DOHH2 (cell line): ENCODE results near the gene CCNL1.

Experiments
- H3F3A ChIP-seq: fragments of 200-600 bp; sonication (generic), shearing (Covaris generic); 2 replicates; pipeline ENCODE4 v1.6.0; 2016; ENCODE audit warnings: antibody characterized with exemption, mild to moderate bottlenecking; ENCODE audit not compliant: control insufficient read depth, insufficient read depth
- H3K27ac ChIP-seq: fragments of 200-600 bp; sonication (generic); 2 replicates; pipeline ENCODE4 v1.5.1; 2014; ENCODE audit warnings: low read depth, mild to moderate bottlenecking, low read length, moderate library complexity
- H3K27me3 ChIP-seq: fragments of 200-600 bp; sonication (generic); 2 replicates; pipeline ENCODE4 v1.6.1; 2014; ENCODE audit warnings: mild to moderate bottlenecking, low read length, mixed read lengths; ENCODE audit not compliant: control insufficient read depth
- H3K36me3 ChIP-seq: fragments of 200-600 bp; sonication (generic); 2 replicates; pipeline ENCODE4 v1.6.1; 2014; ENCODE audit warnings: mild to moderate bottlenecking, low read length, moderate library complexity, mixed read lengths; ENCODE audit not compliant: control insufficient read depth
- H3K4me1 ChIP-seq: fragments of 200-600 bp; sonication (generic); 2 replicates; pipeline ENCODE4 v1.6.1; 2014; ENCODE audit warnings: mild to moderate bottlenecking, low read length, mixed read lengths; ENCODE audit not compliant: control insufficient read depth
- H3K4me2 ChIP-seq: fragments of 200-600 bp; sonication (generic); 2 replicates; pipeline ENCODE4 v1.6.0; 2014; ENCODE audit warnings: mild to moderate bottlenecking, low read length, moderate library complexity
- H3K4me3 ChIP-seq: fragments of 200-600 bp; sonication (generic); 2 replicates; pipeline ENCODE4 v1.5.1; 2014; ENCODE audit warnings: mild to moderate bottlenecking, low read length, mixed read lengths
- H3K79me2 ChIP-seq: fragments of 200-600 bp; sonication (generic); 2 replicates; pipeline ENCODE4 v1.6.1; 2014; ENCODE audit warnings: mild to moderate bottlenecking, low read length, mixed read lengths; ENCODE audit not compliant: control insufficient read depth
- H3K9me2 ChIP-seq: fragments of 200-600 bp; sonication (generic); replicated peaks from 2 replicates; pipeline ENCODE4 v1.6.1; 2014; ENCODE audit warnings: mild to moderate bottlenecking, low read length, mixed read lengths; ENCODE audit not compliant: control insufficient read depth
- H3K9me3 ChIP-seq: fragments of 200-600 bp; sonication (generic); 2 replicates; pipeline ENCODE4 v1.6.1; 2014; ENCODE audit warnings: antibody characterized with exemption, low read length, mixed read lengths; ENCODE audit not compliant: control insufficient read depth, insufficient read depth
- H4K20me1 ChIP-seq: fragments of 200-600 bp; sonication (generic); 2 replicates; pipeline ENCODE4 v1.6.0; 2014; ENCODE audit warnings: low read depth, mild to moderate bottlenecking, antibody characterized with exemption, low read length, moderate library complexity; ENCODE audit not compliant: control insufficient read depth, insufficient read depth
- EZH2phosphoT487 ChIP-seq: fragments of 200-600 bp; sonication (generic); IDR thresholded peaks from 2 replicates; pipeline ENCODE4 v1.6.1; 2017; ENCODE audit warnings: borderline replicate concordance, mild to moderate bottlenecking, antibody characterized with exemption, low read length, moderate library complexity, mixed read lengths
- TF ChIP-seq, protein P1 (sequence below): fragments of 200-600 bp; sonication (generic); IDR thresholded peaks from one replicate; pipeline ENCODE4 v1.5.1; 2014; ENCODE audit warnings: antibody characterized with exemption, mild to moderate bottlenecking, low read depth, low read length; ENCODE audit not compliant: poor library complexity, severe bottlenecking

Gene CCNL1

DNA sequence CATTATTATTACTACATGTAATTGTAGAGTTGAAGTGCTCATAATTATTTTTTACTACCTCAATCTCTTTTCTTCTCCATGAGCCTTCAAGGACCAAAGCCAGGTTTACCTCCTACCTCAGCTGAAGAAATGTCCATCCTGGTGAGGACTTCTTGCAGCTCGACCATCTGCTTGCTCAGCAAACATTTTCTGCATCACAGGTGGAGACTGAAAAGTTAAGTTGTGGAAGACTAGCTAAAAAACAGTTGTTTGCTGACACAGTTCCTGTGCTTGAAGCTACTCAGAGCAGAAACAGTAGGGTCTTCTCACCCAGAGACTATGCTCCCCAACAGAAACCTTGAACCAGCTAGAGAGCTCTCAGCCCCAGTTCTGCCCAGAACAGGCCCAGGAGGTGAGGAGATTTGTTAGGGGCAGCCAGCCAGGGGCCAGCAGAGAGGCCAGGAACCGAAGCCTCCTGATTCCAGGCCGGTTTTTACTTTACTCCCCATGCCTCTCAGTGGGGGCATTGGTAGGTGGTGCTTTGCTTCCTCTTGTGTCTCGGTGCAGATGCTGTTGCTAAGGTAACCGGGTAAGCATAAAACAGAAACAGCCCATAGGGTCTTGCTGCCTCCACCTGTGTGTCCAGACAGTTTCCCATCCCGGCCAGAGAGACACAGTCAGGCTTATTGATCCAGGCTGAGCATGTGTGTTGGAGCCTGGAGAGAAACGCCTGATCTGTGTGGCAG lies 54.9 kb downstream of the CCNL1 start:
- Histone ChIP-seq H3K4me1 (peaks cover 40% of the 10 kb centered on the region), H3K9me3 (no peaks in the 10 kb centered on the region), H3K27ac (peak overlapping the region; percentile 68), H3K79me2 (no peaks in the 10 kb centered on the region), H4K20me1 (no peaks in the 10 kb centered on the region), H3F3A (peaks cover 4% of the 10 kb centered on the region; the same call in 1 of the 2 replicates), H3K4me2 (peak overlapping the region; percentile 85), H3K9me2 (no peaks in the 10 kb centered on the region), H3K36me3 (no peaks in the 10 kb centered on the region), H3K4me3 (peak overlapping the region; percentile 60), H3K27me3 (no peaks in the 10 kb centered on the region)
- TF ChIP-seq EZH2phosphoT487, result no peak
- TF ChIP-seq, protein P1, sequence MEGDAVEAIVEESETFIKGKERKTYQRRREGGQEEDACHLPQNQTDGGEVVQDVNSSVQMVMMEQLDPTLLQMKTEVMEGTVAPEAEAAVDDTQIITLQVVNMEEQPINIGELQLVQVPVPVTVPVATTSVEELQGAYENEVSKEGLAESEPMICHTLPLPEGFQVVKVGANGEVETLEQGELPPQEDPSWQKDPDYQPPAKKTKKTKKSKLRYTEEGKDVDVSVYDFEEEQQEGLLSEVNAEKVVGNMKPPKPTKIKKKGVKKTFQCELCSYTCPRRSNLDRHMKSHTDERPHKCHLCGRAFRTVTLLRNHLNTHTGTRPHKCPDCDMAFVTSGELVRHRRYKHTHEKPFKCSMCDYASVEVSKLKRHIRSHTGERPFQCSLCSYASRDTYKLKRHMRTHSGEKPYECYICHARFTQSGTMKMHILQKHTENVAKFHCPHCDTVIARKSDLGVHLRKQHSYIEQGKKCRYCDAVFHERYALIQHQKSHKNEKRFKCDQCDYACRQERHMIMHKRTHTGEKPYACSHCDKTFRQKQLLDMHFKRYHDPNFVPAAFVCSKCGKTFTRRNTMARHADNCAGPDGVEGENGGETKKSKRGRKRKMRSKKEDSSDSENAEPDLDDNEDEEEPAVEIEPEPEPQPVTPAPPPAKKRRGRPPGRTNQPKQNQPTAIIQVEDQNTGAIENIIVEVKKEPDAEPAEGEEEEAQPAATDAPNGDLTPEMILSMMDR, result no peak

DNA sequence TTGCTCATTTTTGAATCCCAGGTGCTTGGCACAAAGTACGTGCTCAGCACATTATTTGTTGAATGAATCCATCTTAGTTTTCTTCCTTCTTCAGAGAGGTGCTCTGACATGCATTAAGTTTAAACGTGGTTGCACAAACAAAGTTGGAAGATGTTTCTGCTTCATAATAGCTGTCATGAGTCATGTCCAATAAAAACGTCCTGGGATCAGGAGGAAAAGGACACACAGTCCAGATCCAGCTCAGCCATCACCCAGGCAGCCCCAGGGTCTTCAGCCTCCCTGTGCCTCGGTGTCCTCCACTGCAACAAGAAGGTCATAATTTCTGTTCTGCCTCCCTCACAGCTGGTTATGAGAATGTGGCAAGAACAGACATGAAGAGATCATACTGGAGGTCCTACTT lies 55.4 kb downstream of the CCNL1 start:
- no peaks in the 10 kb centered on the region for H3K36me3 ChIP-seq
- H3K4me3 ChIP-seq, result peak overlapping the region; percentile 60
- H3K27ac ChIP-seq, result peak overlapping the region; percentile 68
- H3K4me1 ChIP-seq, result peaks cover 40% of the 10 kb centered on the region
- H3K9me3 ChIP-seq, result no peaks in the 10 kb centered on the region
- peak overlapping the region; percentile 85 for H3K4me2 ChIP-seq
- H3K9me2 ChIP-seq, result no peaks in the 10 kb centered on the region
- no peaks in the 10 kb centered on the region for H4K20me1 ChIP-seq
- H3K27me3 ChIP-seq, result no peaks in the 10 kb centered on the region
- H3F3A ChIP-seq, result peaks cover 4% of the 10 kb centered on the region; the same call in 1 of the 2 replicates
- no peaks in the 10 kb centered on the region for H3K79me2 ChIP-seq
- TF ChIP-seq, protein P1, result no peak
- no peak for TF ChIP-seq EZH2phosphoT487

DNA sequence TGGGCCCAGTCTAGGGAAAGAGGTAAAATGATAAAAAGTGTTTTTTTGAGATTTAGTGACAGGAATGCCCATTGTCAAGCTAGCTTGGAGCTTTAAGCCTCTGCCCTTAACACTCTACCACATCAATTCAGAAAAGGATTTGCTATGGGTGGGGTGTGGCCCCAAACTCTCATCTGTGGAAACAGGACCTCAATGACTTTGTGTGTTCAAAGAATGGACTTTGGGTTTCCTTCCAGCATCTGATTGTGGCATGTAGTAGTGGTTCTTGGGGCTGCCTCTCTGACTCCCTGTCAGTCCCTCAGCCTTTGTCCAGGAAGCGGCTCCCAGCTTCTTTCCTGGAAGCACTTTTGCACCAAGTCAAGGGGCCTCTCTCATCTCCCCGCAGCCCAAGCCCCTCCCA lies 56.1 kb downstream of the CCNL1 start:
- peak overlapping the region; percentile 85 for H3K4me2 ChIP-seq
- H3K79me2 ChIP-seq, result no peaks in the 10 kb centered on the region
- H3K4me1 ChIP-seq, result peaks cover 40% of the 10 kb centered on the region
- H3F3A ChIP-seq, result peaks cover 4% of the 10 kb centered on the region; the same call in 1 of the 2 replicates
- peak overlapping the region; percentile 60 for H3K4me3 ChIP-seq
- no peak for TF ChIP-seq EZH2phosphoT487
- TF ChIP-seq, protein P1, result no peak
- H3K27me3 ChIP-seq, result no peaks in the 10 kb centered on the region
- no peaks in the 10 kb centered on the region for H3K9me3 ChIP-seq
- no peaks in the 10 kb centered on the region for H3K36me3 ChIP-seq
- H3K27ac ChIP-seq, result peak overlapping the region; percentile 68
- H4K20me1 ChIP-seq, result no peaks in the 10 kb centered on the region
- H3K9me2 ChIP-seq, result no peaks in the 10 kb centered on the region
